BE2C (cell line): Measurements from ENCODE around the gene QKI.
"Not testable (repeated sequence)": the region's sequence is repeated elsewhere in the genome, so short reads cannot be mapped to it uniquely, and the experiment has no call there.

ENCODE experiments used
- DNase-seq: peaks from one replicate; pipeline ENCODE4 v3.0.0-alpha.2; 2020
- H3K27me3 ChIP-seq: fragments of 250-450 bp; sonication (Bioruptor Pico); 2 replicates; pipeline ENCODE4 v1.5.1; 2020; ENCODE audit warnings: mild to moderate bottlenecking
- H3K36me3 ChIP-seq: fragments of 250-450 bp; sonication (Bioruptor Pico); 2 replicates; pipeline ENCODE4 v1.5.1; 2020; ENCODE audit warnings: mild to moderate bottlenecking
- H3K4me1 ChIP-seq: fragments of 250-450 bp; sonication (Bioruptor Pico); 2 replicates; pipeline ENCODE4 v1.5.1; 2020
- H3K4me3 ChIP-seq: 2 replicates; pipeline ENCODE4 v1.5.1; 2011; ENCODE audit warnings: low read depth, low read length
- H3K9me3 ChIP-seq: fragments of 250-450 bp; sonication (Bioruptor Pico); 2 replicates; pipeline ENCODE4 v1.5.1; 2020
- TF ChIP-seq, protein P1 (sequence below): IDR thresholded peaks from 2 replicates; pipeline ENCODE4 v1.5.1; 2012; ENCODE audit warnings: mild to moderate bottlenecking, low read depth, low read length

QKI gene

DNA sequence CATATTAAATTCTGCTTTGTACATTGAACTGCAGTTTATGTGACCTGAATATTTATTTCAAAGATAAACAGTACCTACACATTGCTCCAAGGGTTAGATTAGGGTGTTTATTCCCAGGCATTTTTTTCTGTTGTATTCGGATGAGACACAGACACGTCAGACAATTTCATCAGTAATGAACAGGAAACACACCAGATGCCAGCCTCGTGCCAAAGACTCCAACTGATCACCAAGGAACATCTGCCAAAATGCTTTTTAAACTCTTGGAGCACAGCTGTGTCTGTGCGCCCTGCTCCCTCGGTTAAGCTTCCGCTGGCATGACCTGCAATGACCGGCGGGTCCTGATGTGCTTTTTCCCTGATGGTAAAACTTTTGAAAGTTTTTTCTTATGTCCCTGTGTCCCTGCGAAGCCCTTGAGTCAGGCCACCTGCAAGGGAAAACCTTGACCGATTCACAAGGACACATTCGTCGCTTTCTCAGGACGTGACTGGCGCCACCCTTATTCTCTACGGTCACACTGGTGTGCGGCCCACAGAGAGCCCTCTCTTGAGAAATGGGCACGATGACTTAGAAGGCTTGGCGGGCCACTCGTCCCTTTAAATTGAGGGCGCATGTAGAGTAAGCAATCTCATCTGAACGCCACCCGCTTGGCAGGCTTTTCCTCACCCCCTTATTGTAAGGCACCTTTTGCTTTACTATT, 173.9 kb downstream of the QKI start:
- no peaks in the 10 kb centered on the region for H3K36me3 ChIP-seq
- TF ChIP-seq, protein P1, sequence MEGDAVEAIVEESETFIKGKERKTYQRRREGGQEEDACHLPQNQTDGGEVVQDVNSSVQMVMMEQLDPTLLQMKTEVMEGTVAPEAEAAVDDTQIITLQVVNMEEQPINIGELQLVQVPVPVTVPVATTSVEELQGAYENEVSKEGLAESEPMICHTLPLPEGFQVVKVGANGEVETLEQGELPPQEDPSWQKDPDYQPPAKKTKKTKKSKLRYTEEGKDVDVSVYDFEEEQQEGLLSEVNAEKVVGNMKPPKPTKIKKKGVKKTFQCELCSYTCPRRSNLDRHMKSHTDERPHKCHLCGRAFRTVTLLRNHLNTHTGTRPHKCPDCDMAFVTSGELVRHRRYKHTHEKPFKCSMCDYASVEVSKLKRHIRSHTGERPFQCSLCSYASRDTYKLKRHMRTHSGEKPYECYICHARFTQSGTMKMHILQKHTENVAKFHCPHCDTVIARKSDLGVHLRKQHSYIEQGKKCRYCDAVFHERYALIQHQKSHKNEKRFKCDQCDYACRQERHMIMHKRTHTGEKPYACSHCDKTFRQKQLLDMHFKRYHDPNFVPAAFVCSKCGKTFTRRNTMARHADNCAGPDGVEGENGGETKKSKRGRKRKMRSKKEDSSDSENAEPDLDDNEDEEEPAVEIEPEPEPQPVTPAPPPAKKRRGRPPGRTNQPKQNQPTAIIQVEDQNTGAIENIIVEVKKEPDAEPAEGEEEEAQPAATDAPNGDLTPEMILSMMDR = no peak
- H3K27me3 ChIP-seq = no peaks in the 10 kb centered on the region
- no peaks in the 10 kb centered on the region for H3K9me3 ChIP-seq
- peak; percentile 29 for DNase-seq
- no peak overlapping the region for H3K4me3 ChIP-seq
- H3K4me1 ChIP-seq = no peaks in the 10 kb centered on the region

DNA sequence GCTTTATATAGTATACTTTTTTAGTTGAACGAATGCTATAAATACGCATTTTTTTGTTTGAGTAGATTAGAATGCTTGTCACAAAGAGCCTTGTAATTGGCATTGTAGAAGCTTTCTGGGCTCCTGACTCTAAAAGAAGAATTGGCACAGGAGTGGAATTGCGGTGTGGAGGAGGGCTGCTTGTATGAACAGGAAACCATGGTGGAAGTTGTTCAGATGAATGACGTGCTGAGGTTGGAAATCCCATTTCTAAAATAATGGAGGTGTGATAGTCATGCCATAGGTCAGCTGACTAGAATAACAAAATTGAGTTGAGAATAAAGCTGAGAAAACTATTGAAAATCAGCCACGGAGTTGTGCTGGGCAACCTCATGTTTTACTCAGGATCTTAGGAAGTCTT, 174.9 kb downstream of the QKI start:
- Histone ChIP-seq H3K4me3 (no peak overlapping the region), H3K4me1 (no peaks in the 10 kb centered on the region), H3K27me3 (no peaks in the 10 kb centered on the region), H3K36me3 (no peaks in the 10 kb centered on the region), H3K9me3 (no peaks in the 10 kb centered on the region)
- DNase-seq = no peak
- TF ChIP-seq, protein P1 = no peak

DNA sequence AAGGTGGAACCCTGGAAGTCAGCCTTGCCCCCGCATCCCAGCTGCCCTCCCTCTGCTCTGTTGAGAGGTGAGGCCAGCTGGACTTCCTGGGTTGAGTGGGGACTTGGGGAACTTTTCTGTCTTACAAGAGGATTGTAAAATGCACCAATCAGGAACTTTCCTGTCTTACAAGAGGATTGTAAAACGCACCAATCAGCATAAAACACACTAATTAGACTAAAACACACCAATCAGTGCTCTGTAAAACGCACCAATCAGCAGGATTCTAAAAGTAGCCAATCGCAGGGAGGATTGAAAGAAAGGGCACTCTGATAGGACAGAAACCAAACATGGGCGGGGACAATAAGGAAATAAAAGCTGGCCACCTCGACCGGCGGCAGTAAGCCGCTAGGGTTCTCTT, 175.6 kb downstream of the QKI start:
- not testable (repeated sequence) for H3K9me3 ChIP-seq, H3K36me3 ChIP-seq, H3K27me3 ChIP-seq, H3K4me1 ChIP-seq, H3K4me3 ChIP-seq, DNase-seq

DNA sequence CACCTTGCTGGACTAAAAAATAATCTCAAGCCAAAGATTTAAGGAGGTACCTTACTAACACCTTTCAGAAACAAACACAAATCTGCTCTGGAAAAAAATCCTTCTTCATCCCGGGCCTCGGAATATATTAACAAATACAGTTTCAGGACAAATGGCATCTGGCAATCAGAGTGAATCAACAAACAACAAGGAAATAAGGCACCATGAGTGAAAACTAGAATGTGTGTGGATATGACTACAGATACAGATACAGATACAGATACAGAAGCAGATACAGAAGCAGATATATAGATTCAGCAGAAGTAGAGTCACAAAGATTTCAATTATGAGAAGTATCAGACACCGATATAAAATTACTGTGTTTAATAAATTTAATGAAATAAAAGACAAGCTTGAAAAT, 178.4 kb downstream of the QKI start:
- Histone ChIP-seq H3K36me3 (no peaks in the 10 kb centered on the region), H3K9me3 (no peaks in the 10 kb centered on the region), H3K27me3 (no peaks in the 10 kb centered on the region), H3K4me1 (no peaks in the 10 kb centered on the region), H3K4me3 (no peak overlapping the region)
- TF ChIP-seq, protein P1 = no peak
- DNase-seq = no peak

DNA sequence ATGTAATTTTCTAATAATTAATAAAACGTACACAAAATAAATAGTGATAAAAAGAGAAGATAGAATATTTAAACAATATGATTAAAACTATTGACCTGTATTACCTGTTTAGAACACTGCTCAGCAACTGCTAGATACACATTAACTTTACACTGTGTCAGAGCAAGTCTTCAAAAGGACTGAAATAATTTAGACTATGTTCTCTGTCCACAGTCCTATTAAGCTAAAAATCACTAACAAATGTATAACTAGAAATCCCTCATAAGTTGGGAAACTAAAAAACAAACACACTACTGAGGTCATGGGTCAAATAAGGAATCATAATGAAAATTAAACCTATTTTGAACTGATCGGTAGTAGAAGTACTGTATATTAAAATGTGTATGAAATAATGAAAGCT, 181.7 kb downstream of the QKI start:
- Histone ChIP-seq H3K4me1 (no peaks in the 10 kb centered on the region), H3K36me3 (no peaks in the 10 kb centered on the region)

DNA sequence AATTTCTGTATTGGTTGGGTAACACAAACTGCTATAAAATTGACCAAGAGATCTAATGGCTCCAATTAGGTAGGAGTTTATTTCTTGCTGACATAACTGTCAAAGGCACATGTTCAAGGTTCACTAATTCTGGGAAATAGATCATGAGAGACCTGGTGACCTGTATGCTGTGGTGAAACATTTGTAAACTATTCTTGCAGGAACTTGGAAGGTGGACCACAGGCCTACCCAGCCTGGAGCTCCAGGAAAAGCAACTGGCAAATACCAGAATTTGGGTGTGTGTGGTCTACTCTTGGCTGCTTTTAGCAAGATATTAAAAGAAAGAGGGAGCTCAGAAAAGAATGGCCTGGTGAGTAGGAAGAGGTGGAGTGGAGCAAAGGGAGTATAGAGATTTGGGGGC, 184.6 kb downstream of the QKI start:
- Histone ChIP-seq H3K4me1 (no peaks in the 10 kb centered on the region), H3K27me3 (no peaks in the 10 kb centered on the region), H3K4me3 (no peak overlapping the region), H3K9me3 (no peaks in the 10 kb centered on the region), H3K36me3 (no peaks in the 10 kb centered on the region)
- TF ChIP-seq, protein P1 = no peak
- no peak for DNase-seq

More for the DNA sequence above, 181.7 kb downstream of the QKI start:
- TF ChIP-seq, protein P1 = no peak
- Histone ChIP-seq H3K4me3 (no peak overlapping the region), H3K9me3 (no peaks in the 10 kb centered on the region), H3K27me3 (no peaks in the 10 kb centered on the region)
- no peak for DNase-seq

DNA sequence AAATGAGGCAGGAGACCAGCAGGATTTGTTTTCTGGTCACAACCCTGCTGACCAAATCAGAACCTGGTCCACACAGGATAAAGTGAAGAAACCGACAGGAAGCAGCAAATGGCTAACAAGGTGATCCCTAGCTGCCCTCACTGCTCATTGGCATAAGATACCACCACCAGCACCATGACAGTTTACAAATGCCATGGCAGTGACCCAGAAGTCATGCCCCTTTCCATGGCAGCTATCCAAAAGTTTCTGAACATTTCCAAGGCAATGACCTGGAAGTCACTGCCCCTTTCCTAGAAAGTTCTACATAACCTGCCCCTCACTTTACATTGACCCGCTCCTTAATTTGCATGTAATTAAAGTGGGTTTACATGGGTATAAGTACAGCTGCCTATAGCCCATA, 185.2 kb downstream of the QKI start:
- no peaks in the 10 kb centered on the region for H3K27me3 ChIP-seq
- DNase-seq = no peak
- TF ChIP-seq, protein P1 = no peak
- H3K4me3 ChIP-seq = no peak overlapping the region
- H3K9me3 ChIP-seq = no peaks in the 10 kb centered on the region
- no peaks in the 10 kb centered on the region for H3K4me1 ChIP-seq
- no peaks in the 10 kb centered on the region for H3K36me3 ChIP-seq
